B cell (primary cell): Measurements from ENCODE around the gene UPK3A.

Source experiments
- CTCF ChIP-seq: fragments of 200-600 bp; IDR thresholded peaks from one replicate; pipeline ENCODE4 v1.8.0; 2022; ENCODE audit warnings: antibody characterized with exemption, mild to moderate bottlenecking
- EZH2 ChIP-seq: IDR thresholded peaks from 2 replicates; pipeline ENCODE4 v1.6.1; 2012; ENCODE audit warnings: borderline replicate concordance, low read depth, mild to moderate bottlenecking, moderate library complexity, low read length; ENCODE audit not compliant: insufficient read depth, poor library complexity, severe bottlenecking

DNA sequence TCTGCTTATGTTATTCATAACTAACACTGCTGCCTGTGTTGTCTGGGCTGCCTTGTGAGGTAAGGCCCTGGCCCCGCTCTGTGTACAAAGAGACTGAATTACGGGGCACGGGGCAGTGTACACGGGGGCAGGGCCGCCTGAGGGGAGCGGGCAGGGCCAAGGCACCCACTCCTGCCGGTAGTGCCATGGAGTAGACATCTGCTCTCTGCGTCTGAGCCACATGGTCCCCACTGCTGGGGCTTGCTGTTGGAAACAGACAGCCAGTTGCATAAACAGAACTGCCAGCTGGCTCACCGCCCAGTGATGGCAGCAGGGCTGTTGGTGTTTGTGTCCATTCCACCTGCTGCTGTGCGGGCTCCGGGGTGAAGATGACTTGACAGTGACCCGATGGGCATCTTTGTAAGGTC lies 44.8 kb downstream of the UPK3A start:
- TF ChIP-seq CTCF (no peak), EZH2 (no peak)
